Middle frontal gyrus (tissue), 1 donor: ENCODE measurements around the gene ACTN4.
"Not testable (repeated sequence)": the region's sequence is repeated elsewhere in the genome, so short reads cannot be mapped to it uniquely, and the experiment has no call there.

ENCODE experiments used
- DNase-seq: peaks from one replicate; pipeline ENCODE4 v3.0.0-alpha.2; 2015; ENCODE audit warnings: low spot score; ENCODE audit errors: extremely low spot score

The ACTN4 gene

DNA sequence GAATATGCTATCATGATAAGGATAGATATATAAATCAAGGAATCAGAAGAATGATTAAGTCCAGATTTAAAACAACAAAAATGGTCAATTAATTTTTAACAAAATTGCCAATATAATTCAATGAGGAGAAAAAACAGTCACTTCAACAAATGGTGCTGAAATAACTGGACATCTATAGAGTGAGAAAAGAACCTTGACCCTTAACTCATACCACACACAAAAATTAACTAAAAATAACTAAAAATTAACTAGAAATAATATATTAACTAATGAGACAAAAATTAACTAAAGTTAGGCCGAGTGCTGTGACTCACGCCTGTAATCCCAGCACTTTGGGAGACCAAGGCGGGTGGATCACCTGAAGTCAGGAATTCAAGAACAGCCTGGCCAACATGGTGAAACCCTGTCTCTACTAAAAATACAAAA is 116.4 kb downstream of the ACTN4 start:
- no peak for DNase-seq

DNA sequence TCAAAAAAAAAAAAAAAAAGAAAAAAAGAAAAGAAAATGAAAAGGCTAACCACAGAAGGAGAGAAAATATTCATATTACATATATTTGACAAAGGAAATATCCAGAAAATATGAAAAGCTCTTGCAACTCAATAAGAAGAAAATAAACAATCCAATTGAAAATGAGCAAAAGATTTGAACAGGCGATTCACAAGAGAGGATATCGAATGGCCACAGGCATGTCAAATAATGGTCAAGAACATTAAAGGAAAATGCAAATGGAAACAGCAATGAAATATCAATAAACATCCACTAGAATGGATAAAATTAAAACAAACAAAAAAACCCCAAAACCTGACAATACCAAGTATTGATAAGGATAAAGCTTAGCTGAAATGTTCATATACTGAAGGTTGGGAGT is 117.8 kb downstream of the ACTN4 start:
- DNase-seq: no peak

- no peak for DNase-seq
Measured at GRCh38 chr19:38766276-38767047, 119.0 kb downstream of the ACTN4 start.

DNA sequence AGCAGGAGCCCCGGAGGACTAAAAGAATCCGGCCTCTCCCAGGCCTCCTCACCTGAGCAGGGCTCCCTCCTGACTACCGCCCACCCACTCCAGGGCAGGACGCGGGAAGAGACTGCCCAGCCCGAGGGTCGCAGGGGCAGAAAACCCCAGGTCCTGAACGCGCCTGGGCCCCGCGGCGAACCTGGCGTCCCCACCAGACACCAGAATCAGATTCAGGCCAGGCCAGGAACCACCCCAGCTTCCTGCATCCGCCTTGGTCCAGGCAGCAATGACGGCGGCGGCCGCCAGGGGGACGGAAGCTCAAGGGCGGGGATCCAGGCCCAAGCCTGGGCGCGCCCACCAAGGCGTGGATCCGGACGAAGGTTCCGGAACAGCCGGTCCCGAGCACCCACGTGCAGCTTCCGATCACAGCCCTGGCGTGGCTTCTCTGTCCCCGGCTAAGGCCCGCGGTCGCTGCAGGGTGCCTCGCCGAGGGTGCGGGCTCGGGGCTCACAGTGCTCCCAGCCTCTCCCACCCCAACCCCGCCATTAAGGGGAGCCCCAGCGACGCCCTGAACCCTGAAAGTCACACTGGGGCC is 122.3 kb downstream of the ACTN4 start:
- no peak for DNase-seq

DNA sequence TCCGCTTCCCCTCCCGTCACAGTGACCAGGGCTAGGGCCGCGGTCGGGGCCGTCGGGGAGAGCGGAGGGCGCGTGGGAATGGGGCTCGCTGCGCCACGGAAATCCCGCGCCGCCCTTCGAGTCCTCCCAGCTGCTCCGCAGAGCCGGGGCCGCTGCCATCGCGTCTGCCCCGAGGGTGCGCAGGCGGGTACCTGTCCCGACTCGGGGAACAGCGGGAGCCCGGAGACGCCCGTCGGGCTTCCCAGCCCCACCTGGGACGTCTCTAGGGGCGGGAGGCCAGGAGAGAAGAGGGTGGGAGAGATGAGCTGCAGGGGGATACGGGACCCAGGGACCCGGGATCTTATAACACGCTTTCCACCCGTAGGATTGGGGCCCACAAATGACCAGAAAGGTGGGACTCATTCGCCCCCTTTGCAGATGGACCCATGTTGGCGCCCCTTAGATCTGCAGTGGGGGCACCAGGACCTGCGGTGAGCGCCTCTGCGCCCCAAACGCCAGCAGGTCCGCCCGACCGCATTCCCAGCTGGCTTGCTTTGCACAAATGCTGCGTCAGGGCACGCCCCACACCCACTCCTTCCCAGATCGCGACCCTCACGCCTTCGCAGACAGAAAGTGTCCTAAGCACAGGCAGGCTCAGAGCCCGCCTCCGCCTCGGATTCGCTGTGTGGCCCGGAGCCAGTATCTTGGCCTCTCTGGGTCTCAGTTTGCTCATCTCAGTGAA is 122.9 kb downstream of the ACTN4 start:
- DNase-seq: not testable (repeated sequence)

DNA sequence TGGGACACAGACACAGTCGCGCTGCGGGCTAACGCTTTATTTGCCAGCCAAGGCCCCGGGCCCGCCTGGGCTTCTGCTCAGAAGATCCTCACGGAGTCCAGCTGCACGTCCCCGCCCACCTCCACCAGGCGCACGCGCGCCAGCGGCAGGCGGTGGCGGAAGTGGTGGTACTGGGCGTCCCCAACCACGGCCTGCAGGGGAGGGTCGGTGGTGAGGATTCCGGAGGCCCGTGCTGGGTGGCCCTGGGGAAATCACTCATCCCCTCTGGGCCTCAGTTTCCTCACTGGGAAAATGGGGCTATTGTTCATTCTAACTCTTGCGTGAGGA is 123.5 kb downstream of the ACTN4 start:
- DNase-seq: not testable (repeated sequence)

GRCh38 chr19:38771569-38771968 is 124.1 kb downstream of the ACTN4 start:
- not testable (repeated sequence) for DNase-seq

DNA sequence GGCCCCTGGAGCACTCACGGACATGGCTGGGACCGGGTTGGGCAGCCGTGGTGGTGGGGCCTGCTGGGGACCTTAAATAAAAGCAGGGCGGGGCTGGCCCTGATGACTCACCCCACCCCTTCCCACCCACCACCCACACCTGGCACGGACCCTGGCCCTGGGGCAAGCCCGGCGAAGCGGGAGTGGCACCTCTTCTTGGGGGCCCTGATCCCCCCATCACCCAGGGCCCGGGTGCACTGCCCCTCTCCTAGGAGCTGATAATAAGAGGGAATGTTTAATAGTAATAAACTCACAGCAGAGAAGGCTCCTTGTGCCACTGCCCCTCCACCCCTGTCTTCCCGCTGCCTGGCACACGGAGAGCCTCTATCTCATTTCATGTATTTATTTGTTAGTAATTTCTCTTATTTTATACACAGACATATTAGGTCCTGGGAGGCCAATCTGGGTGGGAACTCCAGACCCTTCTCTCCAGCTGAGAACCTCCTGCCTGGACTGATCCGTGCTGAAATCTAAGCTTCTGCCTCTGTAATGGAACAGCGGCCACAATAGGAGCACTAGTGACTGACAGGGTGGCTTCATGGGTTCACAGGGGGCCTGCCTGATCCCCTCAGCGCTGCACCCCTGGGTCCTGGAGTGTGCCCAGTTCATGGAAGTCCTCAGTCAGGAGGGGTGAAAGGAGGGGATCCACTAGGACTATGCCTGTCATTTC is 126.2 kb downstream of the ACTN4 start, which contains the start of gene LGALS7:
LGALS7 (minus strand) TSS at position 49 of the 709 bp plus-strand sequence; CDS start at position 24, 25 bp downstream.
- DNase-seq: no peak

- DNase-seq: no peak
Measured at GRCh38 chr19:38774181-38774950, 126.9 kb downstream of the ACTN4 start.

- no peak for DNase-seq
Measured at GRCh38 chr19:38778733-38779132, 131.3 kb downstream of the ACTN4 start.

DNA sequence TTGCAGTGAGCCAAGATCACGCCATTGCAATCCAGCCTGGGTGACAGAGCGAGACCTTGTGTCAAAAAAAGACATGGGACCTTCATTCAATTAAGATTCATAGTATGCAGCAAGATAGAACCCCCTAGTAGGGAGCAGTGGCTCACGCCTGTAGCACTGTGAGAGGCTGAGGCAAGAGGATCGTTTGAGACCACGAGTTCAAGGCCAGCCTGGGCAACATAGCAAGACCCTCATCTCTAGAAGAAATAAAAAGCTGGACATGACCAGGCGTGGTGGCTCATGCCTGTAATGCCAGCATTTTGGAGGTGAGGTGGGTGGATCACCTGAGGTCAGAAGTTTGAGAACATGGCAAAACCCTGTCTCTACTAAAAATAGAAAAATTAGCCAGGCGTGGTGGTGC is 133.0 kb downstream of the ACTN4 start:
- DNase-seq: no peak

DNA sequence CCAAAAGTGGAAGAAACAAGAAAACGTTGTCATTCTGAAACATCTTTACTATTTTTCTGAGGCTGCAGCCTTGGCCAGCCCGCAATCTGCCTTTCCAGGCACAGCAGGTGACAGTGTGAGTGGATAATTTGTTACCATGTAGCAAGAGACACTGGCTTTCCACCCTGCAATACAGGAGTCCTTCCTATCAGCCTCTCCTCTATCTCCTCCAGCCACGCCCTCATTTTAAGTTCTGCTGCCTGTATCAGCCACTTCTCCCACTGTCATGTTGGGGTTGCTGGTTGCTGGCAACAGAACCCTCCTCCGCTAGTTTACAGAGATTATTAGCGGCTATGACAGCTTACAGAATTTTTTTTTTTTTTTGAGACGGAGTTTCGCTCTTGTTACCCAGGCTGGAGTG is 133.6 kb downstream of the ACTN4 start:
- DNase-seq: no peak
